ENCODE results near the gene RPS29.
A peak's percentile ranks its signal among the peaks of the same experiment; 100 is the strongest.
"Not testable (repeated sequence)": the region's sequence is repeated elsewhere in the genome, so short reads cannot be mapped to it uniquely, and the experiment has no call there.

RPS29 gene

GRCh38 chr14:49594347-49595091 lies 8.3 kb upstream of the RPS29 start:
- DNase-seq, result no peak

GRCh38 chr14:49593016-49593415 lies 6.8 kb upstream of the RPS29 start:
- DNase-seq, result no peak

- no peak for DNase-seq
Measured at GRCh38 chr14:49589387-49589786, 3.2 kb upstream of the RPS29 start.

- DNase-seq, result no peak
Measured at GRCh38 chr14:49586673-49587460, 687 bp upstream of the RPS29 start.

GRCh38 chr14:49584981-49585640 lies 1.1 kb downstream of the RPS29 start:
- not testable (repeated sequence) for DNase-seq

GRCh38 chr14:49584058-49584457 lies 2.1 kb downstream of the RPS29 start:
- no peak for DNase-seq

- DNase-seq, result no peak
Measured at GRCh38 chr14:49583629-49584028, 2.6 kb downstream of the RPS29 start.

- DNase-seq, result no peak
Measured at GRCh38 chr14:49582113-49582977, 3.8 kb downstream of the RPS29 start.

GRCh38 chr14:49581209-49582112 lies 4.7 kb downstream of the RPS29 start:
- DNase-seq, result no peak

- no peak for DNase-seq
Measured at GRCh38 chr14:49579841-49580240, 6.3 kb downstream of the RPS29 start.

- no peak for DNase-seq
Measured at GRCh38 chr14:49578141-49578540, 8.0 kb downstream of the RPS29 start.

- DNase-seq, result no peak
Measured at GRCh38 chr14:49574038-49574437, 12.1 kb downstream of the RPS29 start.

GRCh38 chr14:49569281-49569680 lies 16.9 kb downstream of the RPS29 start:
- no peak for DNase-seq

GRCh38 chr14:49566714-49567113 lies 19.5 kb downstream of the RPS29 start:
- no peak for DNase-seq

- no peak for DNase-seq
Measured at GRCh38 chr14:49559979-49560768, 26.0 kb downstream of the RPS29 start.

- DNase-seq, result peak; percentile 71
Measured at GRCh38 chr14:49553892-49554291, 32.3 kb downstream of the RPS29 start.

GRCh38 chr14:49553106-49553505 lies 33.1 kb downstream of the RPS29 start:
- DNase-seq, result no peak

GRCh38 chr14:49551569-49551968 lies 34.6 kb downstream of the RPS29 start:
- DNase-seq, result no peak

GRCh38 chr14:49550286-49551184 lies 35.6 kb downstream of the RPS29 start:
- no peak for DNase-seq

GRCh38 chr14:49549881-49550280 lies 36.3 kb downstream of the RPS29 start:
- no peak for DNase-seq
